Progenitor cell of endocrine pancreas (in vitro differentiated cells): ENCODE results near the gene SNX14. TPM values are rescaled to one million over a fixed set of nuclear protein-coding genes. Genes with fewer than 3 reads are reported as not detected.
"Not testable (repeated sequence)": the region's sequence is repeated elsewhere in the genome, so short reads cannot be mapped to it uniquely, and the experiment has no call there.

Source experiments
- DNase-seq: peaks from one replicate; pipeline ENCODE4 v3.0.0; 2021; ENCODE audit warnings: low spot score; ENCODE audit not compliant: unreplicated experiment
- H3K27ac Mint-ChIP-seq: 2 replicates; pipeline ENCODE4 v1.8.0; 2021; ENCODE audit warnings: mild to moderate bottlenecking, moderate library complexity, mixed read lengths
- H3K27me3 Mint-ChIP-seq: 2 replicates; pipeline ENCODE4 v1.8.0; 2021; ENCODE audit warnings: mixed read lengths
- H3K36me3 Mint-ChIP-seq: 2 replicates; pipeline ENCODE4 v1.8.0; 2022; ENCODE audit warnings: mixed read lengths; ENCODE audit not compliant: insufficient read depth
- H3K4me1 Mint-ChIP-seq: 2 replicates; pipeline ENCODE4 v1.8.0; 2021; ENCODE audit warnings: low read depth, mixed read lengths
- H3K4me3 Mint-ChIP-seq: 2 replicates; pipeline ENCODE4 v1.8.0; 2021; ENCODE audit warnings: low read depth, mild to moderate bottlenecking, moderate library complexity, mixed read lengths
- H3K9me3 Mint-ChIP-seq: 2 replicates; pipeline ENCODE4 v1.8.0; 2021; ENCODE audit warnings: low read depth, mixed read lengths
- total RNA-seq: library from RNA; stranded (reverse); gene quantifications from 2 replicates; pipeline ENCODE4 v1.2.1, GENCODE V29; 2021
- TF ChIP-seq, protein P1 (sequence below): fragments of 200-600 bp; sonication (generic); IDR thresholded peaks from one replicate; pipeline ENCODE4 v1.5.0; 2021; ENCODE audit warnings: antibody characterized with exemption, mild to moderate bottlenecking; ENCODE audit not compliant: unreplicated experiment

SNX14 gene
- total RNA-seq, 1 donor from 2014 or later, result 88.3 TPM

GRCh38 chr6:85640821-85641220 lies 47.2 kb upstream of the SNX14 start:
- Mint-ChIP-seq H3K27ac (peak overlapping the region; percentile 78), H3K36me3 (peaks cover 36% of the 10 kb centered on the region)

GRCh38 chr6:85637579-85637978 lies 43.9 kb upstream of the SNX14 start:
- TF ChIP-seq, protein P1, sequence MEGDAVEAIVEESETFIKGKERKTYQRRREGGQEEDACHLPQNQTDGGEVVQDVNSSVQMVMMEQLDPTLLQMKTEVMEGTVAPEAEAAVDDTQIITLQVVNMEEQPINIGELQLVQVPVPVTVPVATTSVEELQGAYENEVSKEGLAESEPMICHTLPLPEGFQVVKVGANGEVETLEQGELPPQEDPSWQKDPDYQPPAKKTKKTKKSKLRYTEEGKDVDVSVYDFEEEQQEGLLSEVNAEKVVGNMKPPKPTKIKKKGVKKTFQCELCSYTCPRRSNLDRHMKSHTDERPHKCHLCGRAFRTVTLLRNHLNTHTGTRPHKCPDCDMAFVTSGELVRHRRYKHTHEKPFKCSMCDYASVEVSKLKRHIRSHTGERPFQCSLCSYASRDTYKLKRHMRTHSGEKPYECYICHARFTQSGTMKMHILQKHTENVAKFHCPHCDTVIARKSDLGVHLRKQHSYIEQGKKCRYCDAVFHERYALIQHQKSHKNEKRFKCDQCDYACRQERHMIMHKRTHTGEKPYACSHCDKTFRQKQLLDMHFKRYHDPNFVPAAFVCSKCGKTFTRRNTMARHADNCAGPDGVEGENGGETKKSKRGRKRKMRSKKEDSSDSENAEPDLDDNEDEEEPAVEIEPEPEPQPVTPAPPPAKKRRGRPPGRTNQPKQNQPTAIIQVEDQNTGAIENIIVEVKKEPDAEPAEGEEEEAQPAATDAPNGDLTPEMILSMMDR, result no peak
- Mint-ChIP-seq H3K9me3 (no peaks in the 10 kb centered on the region), H3K27me3 (no peaks in the 10 kb centered on the region), H3K36me3 (peaks cover 50% of the 10 kb centered on the region), H3K27ac (no peak overlapping the region), H3K4me1 (peaks cover 30% of the 10 kb centered on the region), H3K4me3 (no peak overlapping the region)
- DNase-seq, result no peak

More at GRCh38 chr6:85640821-85641220, 47.2 kb upstream of the SNX14 start:
- DNase-seq, result no peak
- H3K27me3 Mint-ChIP-seq, result no peaks in the 10 kb centered on the region
- peaks cover 5% of the 10 kb centered on the region for H3K9me3 Mint-ChIP-seq
- TF ChIP-seq, protein P1, result no peak
- H3K4me3 Mint-ChIP-seq, result peak overlapping the region; percentile 91
- peaks cover 38% of the 10 kb centered on the region for H3K4me1 Mint-ChIP-seq

DNA sequence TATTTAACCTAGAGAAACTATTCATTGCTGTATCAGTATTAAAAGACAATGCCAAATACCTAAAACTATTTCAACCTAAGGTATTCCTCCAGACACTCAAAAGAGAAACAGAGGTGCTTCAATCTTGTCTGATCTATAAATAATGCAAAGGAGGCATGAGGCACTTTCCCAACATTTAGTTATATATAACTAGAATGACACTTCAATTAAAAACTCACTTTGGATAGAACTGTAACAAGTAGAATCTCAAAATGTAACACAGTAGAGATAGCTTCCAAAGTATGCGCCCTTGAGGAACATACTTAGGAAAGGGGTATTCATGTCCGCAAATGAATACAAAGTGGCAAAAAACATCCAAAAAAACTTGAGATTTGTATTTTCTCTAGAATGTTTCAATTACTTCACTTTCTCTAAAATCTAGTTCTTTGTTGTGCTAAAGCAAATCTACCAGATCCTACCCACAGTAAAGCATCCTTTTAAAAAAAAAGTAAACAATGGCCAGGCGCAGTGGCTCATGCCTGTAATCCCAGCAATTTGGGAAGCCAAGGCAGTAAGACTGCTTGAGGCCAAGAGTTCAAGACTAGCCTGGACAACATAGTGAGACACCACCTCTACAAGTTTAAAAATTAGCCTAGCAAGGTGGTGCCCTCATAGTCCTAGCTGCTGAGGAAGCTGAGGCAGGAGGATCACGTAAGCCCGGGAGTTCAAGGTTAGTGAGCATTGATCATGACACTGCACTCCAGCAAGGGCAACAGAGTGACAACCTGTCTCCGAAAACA lies 38.7 kb upstream of the SNX14 start:
- Mint-ChIP-seq H3K27ac (no peak overlapping the region), H3K4me3 (no peak overlapping the region), H3K4me1 (peaks cover 2% of the 10 kb centered on the region), H3K9me3 (no peaks in the 10 kb centered on the region), H3K27me3 (no peaks in the 10 kb centered on the region), H3K36me3 (peaks cover 44% of the 10 kb centered on the region)
- TF ChIP-seq, protein P1, result no peak
- no peak for DNase-seq

GRCh38 chr6:85631117-85631516 lies 37.5 kb upstream of the SNX14 start:
- peaks cover 41% of the 10 kb centered on the region for H3K36me3 Mint-ChIP-seq
- H3K4me3 Mint-ChIP-seq, H3K27me3 Mint-ChIP-seq, H3K9me3 Mint-ChIP-seq, DNase-seq, H3K4me1 Mint-ChIP-seq: not testable (repeated sequence)
- peak overlapping the region; percentile 59 for H3K27ac Mint-ChIP-seq

- TF ChIP-seq, protein P1, result no peak
- no peak overlapping the region for H3K27ac Mint-ChIP-seq
- H3K4me3 Mint-ChIP-seq, result no peak overlapping the region
- no peak for DNase-seq
- no peaks in the 10 kb centered on the region for H3K27me3 Mint-ChIP-seq
- H3K4me1 Mint-ChIP-seq, result peaks cover 13% of the 10 kb centered on the region
- no peaks in the 10 kb centered on the region for H3K9me3 Mint-ChIP-seq
- H3K36me3 Mint-ChIP-seq, result peaks cover 43% of the 10 kb centered on the region
Measured at GRCh38 chr6:85628353-85628752, 34.7 kb upstream of the SNX14 start.

DNA sequence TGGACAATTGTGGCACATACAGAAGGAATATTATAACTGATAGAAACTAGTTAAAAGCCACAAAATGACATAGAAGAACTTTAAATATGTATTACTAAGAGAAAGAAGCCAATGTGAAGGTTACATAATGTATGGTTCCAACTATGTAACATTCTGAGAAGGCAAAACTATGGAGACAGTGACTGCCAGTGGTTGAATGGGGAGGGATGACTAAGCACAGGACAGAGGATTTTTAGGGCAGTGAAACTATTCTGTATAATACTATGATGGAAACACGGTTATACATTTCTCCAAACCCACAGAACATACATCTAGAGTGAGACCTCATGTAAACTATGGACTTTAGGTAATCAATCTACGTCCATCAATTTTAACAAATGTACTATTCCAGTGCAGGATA lies 26.6 kb upstream of the SNX14 start:
- no peaks in the 10 kb centered on the region for H3K9me3 Mint-ChIP-seq
- no peak overlapping the region for H3K4me3 Mint-ChIP-seq
- H3K36me3 Mint-ChIP-seq, result peaks cover 48% of the 10 kb centered on the region
- H3K27ac Mint-ChIP-seq, result no peak overlapping the region
- no peak for DNase-seq
- no peaks in the 10 kb centered on the region for H3K27me3 Mint-ChIP-seq
- TF ChIP-seq, protein P1, result no peak
- H3K4me1 Mint-ChIP-seq, result peaks cover 13% of the 10 kb centered on the region
